Thyroid gland (tissue), 4 donors: ENCODE results near the gene OST4.

ENCODE experiments used
- CTCF ChIP-seq, 6 experiments: fragments of 200-600 bp in 3 of 6; fragments of 450-650 bp in 3 of 6; sonication (generic) in 3 of 6; IDR thresholded peaks; one replicate each; pipeline ENCODE4 v1.5.1; 2016 to 2019; ENCODE audit warnings: antibody characterized with exemption in 6 of 6, mild to moderate bottlenecking in 2 of 6, inconsistent platforms in 1 of 6, moderate library complexity in 1 of 6
- POLR2A ChIP-seq, 2 donors: fragments of 450-650 bp; IDR thresholded peaks; one replicate each; pipeline ENCODE4 v1.6.1; 2017; ENCODE audit warnings: antibody characterized with exemption in 2 of 2, mild to moderate bottlenecking in 2 of 2, moderate library complexity in 1 of 2

GRCh38 chr2:27033253-27033852 lies 38.1 kb downstream of the OST4 start:
- no peak for TF ChIP-seq CTCF (IDR thresholded peaks at IDR 0.05)
- TF ChIP-seq POLR2A (IDR thresholded peaks at IDR 0.05): no peak
